Measurements from ENCODE around the gene GPD1L.
"Not testable (repeated sequence)": the region's sequence is repeated elsewhere in the genome, so short reads cannot be mapped to it uniquely, and the experiment has no call there.

The GPD1L gene

DNA sequence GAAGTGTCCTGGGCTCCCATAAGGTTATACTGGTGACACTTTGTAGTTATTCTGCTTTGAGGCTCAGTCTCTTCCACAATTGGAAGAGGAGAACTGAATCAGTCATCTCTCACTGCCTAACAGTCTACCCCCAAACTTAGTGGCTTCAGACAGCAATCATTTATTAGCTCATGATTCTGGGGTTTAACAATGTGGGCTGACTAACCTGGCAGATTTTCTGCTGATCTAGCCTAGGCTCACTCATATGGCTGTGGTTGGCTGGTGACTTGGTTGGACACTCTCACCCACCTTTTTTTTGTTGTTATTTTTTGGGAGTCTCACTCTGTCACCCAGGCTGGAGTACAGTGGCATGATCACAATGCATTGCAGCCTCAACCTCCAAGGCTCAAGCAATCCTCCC lies 7.1 kb downstream of the GPD1L start:
- TF ChIP-seq ZC3H10 (CRISPR knock-in tag; IDR thresholded peaks at IDR 0.05) = no peak
- TF ChIP-seq PPARA (CRISPR knock-in tag; IDR thresholded peaks at IDR 0.05; ENCODE audit: borderline replicate concordance) = no peak
- TF ChIP-seq TOX (CRISPR knock-in tag; IDR thresholded peaks at IDR 0.05; ENCODE audit: borderline replicate concordance) = no peak
- no peak for TF ChIP-seq ZNF565 (CRISPR knock-in tag; conservative IDR thresholded peaks at IDR 0.05; ENCODE audit: low read depth)
- TF ChIP-seq TCF4 (CRISPR knock-in tag; IDR thresholded peaks at IDR 0.05; ENCODE audit: borderline replicate concordance) = no peak
- no peak for TF ChIP-seq GLIS3 (CRISPR knock-in tag; IDR thresholded peaks at IDR 0.05)
- TF ChIP-seq, protein P1, sequence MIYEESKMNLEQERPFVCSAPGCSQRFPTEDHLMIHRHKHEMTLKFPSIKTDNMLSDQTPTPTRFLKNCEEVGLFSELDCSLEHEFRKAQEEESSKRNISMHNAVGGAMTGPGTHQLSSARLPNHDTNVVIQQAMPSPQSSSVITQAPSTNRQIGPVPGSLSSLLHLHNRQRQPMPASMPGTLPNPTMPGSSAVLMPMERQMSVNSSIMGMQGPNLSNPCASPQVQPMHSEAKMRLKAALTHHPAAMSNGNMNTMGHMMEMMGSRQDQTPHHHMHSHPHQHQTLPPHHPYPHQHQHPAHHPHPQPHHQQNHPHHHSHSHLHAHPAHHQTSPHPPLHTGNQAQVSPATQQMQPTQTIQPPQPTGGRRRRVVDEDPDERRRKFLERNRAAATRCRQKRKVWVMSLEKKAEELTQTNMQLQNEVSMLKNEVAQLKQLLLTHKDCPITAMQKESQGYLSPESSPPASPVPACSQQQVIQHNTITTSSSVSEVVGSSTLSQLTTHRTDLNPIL (CRISPR knock-in tag; IDR thresholded peaks at IDR 0.05; ENCODE audit: low read depth) = no peak
- no peak for TF ChIP-seq SNAI2 (CRISPR knock-in tag; IDR thresholded peaks at IDR 0.05)
- TF ChIP-seq TSHZ2 (CRISPR knock-in tag; IDR thresholded peaks at IDR 0.05) = no peak
- TF ChIP-seq ZFP3 (CRISPR knock-in tag; IDR thresholded peaks at IDR 0.05) = no peak
- no peak for ATAC-seq

GRCh38 chr3:32113981-32114545 lies 7.6 kb downstream of the GPD1L start:
- no peak for ATAC-seq
- TF ChIP-seq ISL1 (CRISPR knock-in tag; IDR thresholded peaks at IDR 0.05) = no peak
- TF ChIP-seq BACH2 (CRISPR knock-in tag; IDR thresholded peaks at IDR 0.05; ENCODE audit: borderline replicate concordance) = no peak
- TF ChIP-seq ARNTL (CRISPR knock-in tag; IDR thresholded peaks at IDR 0.05; ENCODE audit: borderline replicate concordance, low read depth) = no peak
- TF ChIP-seq ZNF70 (CRISPR knock-in tag; IDR thresholded peaks at IDR 0.05) = no peak
- no peak for TF ChIP-seq ZNF565 (CRISPR knock-in tag; conservative IDR thresholded peaks at IDR 0.05; ENCODE audit: low read depth)
- no peak for TF ChIP-seq GLIS3 (CRISPR knock-in tag; IDR thresholded peaks at IDR 0.05)
- TF ChIP-seq ESRRG (CRISPR knock-in tag; IDR thresholded peaks at IDR 0.05) = no peak
- no peak for TF ChIP-seq ZNF8 (CRISPR knock-in tag; IDR thresholded peaks at IDR 0.05)
- TF ChIP-seq, protein P2, sequence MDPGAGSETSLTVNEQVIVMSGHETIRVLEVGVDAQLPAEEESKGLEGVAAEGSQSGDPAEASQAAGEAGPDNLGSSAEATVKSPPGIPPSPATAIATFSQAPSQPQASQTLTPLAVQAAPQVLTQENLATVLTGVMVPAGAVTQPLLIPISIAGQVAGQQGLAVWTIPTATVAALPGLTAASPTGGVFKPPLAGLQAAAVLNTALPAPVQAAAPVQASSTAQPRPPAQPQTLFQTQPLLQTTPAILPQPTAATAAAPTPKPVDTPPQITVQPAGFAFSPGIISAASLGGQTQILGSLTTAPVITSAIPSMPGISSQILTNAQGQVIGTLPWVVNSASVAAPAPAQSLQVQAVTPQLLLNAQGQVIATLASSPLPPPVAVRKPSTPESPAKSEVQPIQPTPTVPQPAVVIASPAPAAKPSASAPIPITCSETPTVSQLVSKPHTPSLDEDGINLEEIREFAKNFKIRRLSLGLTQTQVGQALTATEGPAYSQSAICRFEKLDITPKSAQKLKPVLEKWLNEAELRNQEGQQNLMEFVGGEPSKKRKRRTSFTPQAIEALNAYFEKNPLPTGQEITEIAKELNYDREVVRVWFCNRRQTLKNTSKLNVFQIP (CRISPR knock-in tag; IDR thresholded peaks at IDR 0.05; ENCODE audit: borderline replicate concordance, low read depth) = no peak
- TF ChIP-seq ZC3H10 (CRISPR knock-in tag; IDR thresholded peaks at IDR 0.05) = no peak
- TF ChIP-seq RARB (CRISPR knock-in tag; IDR thresholded peaks at IDR 0.05) = no peak
- TF ChIP-seq ZFP30 (CRISPR knock-in tag; IDR thresholded peaks at IDR 0.05) = no peak
- TF ChIP-seq OSR1 (CRISPR knock-in tag; IDR thresholded peaks at IDR 0.05) = no peak
- TF ChIP-seq CSDC2 (CRISPR knock-in tag; IDR thresholded peaks at IDR 0.05) = no peak
- no peak for TF ChIP-seq PATZ1 (CRISPR knock-in tag; IDR thresholded peaks at IDR 0.05; ENCODE audit: borderline replicate concordance)
- no peak for TF ChIP-seq TOX (CRISPR knock-in tag; IDR thresholded peaks at IDR 0.05; ENCODE audit: borderline replicate concordance)

DNA sequence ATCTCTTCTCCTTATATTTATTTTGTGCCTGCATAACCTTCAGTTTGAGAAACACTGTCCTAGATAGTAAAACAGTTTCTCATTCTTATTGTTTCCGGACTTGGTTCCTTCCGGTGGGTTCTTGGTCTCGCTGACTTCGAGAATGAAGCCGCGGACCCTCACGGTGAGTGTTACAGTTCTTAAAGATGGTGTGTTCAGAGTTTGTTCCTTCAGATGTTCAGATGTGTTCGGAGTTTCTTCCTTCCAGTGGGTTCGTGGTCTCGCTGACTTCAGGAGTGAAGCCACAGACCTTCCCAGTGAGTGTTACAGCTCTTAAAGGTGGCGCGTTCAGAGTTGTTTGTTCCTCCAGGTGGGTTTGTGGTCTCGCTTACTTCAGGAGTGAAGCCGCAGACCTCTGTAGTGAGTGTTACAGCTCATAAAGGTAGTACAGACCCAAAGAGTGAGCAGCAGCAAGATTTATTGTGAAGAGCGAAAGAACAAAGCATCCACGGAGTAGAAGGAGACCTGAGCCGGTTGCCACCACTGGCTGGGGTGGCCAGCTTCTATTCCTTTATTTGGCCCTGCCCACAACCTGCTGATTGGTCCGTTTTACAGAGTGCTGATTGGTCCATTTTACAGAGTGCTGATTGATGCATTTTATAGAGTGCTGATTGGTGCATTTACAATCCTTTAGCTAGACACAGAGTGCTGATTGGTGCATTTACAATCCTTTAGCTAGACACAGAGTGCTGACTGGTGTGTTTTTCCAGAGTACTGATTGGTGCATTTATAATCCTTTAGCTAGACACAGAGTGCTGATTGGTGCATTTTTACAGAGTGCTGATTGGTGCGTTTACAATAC lies 8.3 kb downstream of the GPD1L start:
- ATAC-seq = not testable (repeated sequence)

All from SK-N-SH treated with all-trans-retinoic acid at 6 μM for 48 hours (cell line).